Hematopoietic multipotent progenitor cell (in vitro differentiated cells): ENCODE data around the gene CYTL1. TPM values are rescaled to one million over a fixed set of nuclear protein-coding genes. Genes with fewer than 3 reads are reported as not detected.
A peak's percentile ranks its signal among the peaks of the same experiment; 100 is the strongest.
"Not testable (repeated sequence)": the region's sequence is repeated elsewhere in the genome, so short reads cannot be mapped to it uniquely, and the experiment has no call there.

Experiments
- DNase-seq, 3 donors: peaks; one replicate each; pipeline ENCODE4 v3.0.0-alpha.2; 2011 to 2015; ENCODE audit warnings: low read depth in 2 of 3, low spot score in 2 of 3
- total RNA-seq: library from RNA; depleted of rRNA; stranded (reverse); fragments of >200 nt; gene quantifications from one replicate; pipeline ENCODE4 v1.2.3, GENCODE V29; 2012

CYTL1 gene
- total RNA-seq, 1 donor: 98.3 TPM

DNA sequence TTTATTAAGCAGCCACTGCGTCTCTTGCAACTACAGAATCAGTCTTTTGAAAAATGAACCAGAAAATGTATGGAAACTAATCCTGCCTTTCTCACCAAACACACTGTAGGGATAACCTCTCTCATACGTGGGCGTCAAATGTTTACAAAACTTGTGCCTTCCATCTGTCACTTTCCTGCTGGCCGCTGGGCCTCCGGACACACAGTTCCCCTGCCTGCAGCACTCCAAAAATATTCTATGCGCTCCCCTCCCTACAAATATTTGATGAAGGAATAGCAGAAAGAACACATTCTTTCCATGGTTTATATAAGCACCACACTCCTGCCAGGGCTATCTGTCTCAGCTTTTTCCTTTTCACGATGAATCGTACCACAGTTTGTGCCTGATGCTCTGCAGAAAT lies 14.9 kb upstream of the CYTL1 start:
- no peak for DNase-seq

DNA sequence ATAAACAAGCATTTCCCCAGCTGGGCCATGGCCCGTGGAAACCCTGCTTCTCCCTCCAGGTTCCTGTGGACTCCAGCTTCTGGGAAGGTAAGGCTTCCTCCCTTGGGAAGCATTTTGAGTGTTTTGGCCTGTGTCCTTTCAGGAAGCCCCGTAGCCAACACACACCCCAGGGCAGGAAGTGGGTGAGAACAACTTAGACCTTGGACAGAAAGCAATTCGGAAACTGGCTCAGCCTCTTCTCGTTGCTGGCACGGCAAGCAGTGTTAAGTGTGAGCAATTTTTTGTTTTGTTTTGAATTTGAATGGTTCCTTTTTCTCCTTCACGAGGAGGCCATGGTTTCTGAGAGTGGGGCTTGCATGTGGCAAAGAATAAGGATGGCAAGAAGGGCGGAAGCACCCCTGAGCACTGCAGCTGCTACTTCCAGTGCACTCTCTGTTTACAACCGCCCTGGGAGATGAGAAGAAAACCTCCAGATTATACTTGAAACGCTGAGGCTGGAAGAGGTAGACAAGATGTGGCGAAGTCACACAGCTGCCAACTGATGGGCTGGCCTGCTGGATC lies 14.1 kb upstream of the CYTL1 start:
- DNase-seq: peak in 2 of 3 donors; percentile 51 to 65

DNA sequence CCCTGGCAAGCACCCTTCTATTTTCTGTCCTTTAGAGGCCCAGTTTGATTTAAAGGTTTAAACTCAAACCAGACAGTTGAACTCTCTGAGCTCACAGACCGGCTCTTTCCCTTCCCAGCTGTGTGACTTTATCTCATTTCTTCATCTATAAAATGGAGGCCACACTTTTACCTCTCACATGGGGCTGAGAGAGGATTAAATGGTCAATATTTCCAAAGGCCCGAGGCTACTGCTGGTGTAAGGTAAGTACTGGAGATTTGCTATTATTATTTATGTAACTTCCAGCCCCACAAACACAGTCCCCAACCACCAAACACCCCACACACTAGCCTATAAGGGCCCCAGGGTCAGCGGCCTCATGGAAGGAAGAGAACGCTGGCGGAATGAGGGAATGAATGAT lies 13.6 kb upstream of the CYTL1 start:
- no peak for DNase-seq

DNA sequence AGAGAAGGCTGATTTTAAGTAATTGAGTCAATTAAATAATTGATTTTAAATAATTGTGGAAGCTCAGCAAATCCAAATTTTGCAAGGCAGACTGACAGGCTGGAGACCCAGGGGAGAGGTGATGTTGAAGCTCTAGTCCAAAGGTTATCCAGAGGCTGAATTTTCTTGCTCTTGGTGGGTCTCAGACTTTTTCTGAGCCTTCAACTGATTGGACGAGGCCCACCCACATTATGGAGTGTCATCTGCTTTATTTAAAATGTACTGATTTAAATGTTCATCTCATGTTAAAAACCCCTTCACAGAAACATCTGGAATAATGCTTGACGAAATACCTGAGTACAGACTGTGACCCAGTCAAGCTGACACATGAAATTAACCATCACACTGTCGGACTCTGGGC lies 11.7 kb upstream of the CYTL1 start:
- DNase-seq: no peak

DNA sequence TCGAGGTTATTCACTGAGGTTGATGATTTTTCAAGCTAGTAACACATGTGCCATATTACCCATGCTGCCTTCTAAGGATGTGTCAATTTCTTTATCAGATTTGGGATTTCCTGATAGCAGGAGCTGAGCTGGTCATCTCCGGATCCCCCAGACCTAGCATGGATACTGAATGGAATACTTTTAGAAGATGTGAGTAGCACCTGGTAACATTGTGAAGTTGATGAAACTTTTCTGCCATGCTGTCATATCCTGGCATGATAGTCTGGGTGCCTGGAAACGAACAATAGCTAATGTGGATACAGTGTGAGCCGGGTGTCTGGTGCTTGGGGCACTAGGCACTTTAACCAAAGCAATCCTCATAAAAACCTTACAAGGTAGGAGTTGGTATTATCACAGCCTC lies 11.0 kb upstream of the CYTL1 start:
- no peak for DNase-seq

DNA sequence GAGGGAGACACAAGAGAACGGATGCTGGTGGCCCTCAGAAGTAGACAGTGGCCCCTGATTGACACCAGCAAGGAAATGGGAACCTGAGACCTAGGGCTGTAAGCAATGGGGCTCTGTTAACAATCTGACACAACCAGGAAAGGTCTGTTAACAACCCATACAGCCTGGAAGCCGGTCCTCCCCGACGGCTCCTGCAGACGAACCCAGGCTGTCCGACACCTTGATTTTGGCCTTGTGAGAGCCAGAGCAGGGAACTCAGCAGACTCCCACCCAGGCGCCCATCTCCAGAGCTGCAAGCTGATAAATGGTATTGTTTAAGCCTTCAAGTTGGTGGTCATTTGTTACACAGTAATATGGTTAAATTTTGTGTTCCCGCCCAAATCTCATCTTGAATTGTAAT lies 10.2 kb upstream of the CYTL1 start:
- no peak for DNase-seq

GRCh38 chr4:5028480-5028879 lies 9.2 kb upstream of the CYTL1 start:
- no peak for DNase-seq

GRCh38 chr4:5027346-5027745 lies 8.1 kb upstream of the CYTL1 start:
- DNase-seq: no peak

GRCh38 chr4:5026371-5026770 lies 7.1 kb upstream of the CYTL1 start:
- no peak for DNase-seq

DNA sequence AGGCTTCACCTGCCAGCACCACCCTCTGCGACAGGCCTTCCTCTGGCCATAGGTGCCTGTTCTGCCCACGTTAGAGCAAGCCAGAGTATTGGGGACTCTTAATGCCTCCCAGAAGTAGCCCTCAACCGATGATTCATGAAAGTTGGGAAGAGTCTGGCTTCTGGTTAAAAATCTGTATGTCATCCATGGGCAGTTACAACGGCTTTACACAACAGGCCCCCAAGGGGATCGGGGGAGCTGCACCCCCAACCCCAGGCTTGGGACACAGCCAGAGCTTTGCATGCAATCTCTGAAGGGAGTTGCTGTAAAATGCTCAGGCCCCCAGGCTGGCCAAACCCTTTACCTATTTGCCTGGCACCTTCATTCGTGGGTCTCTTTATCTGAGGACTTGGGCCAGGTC lies 5.4 kb upstream of the CYTL1 start:
- DNase-seq: no peak

GRCh38 chr4:5021546-5021945 lies 2.3 kb upstream of the CYTL1 start:
- no peak for DNase-seq

DNA sequence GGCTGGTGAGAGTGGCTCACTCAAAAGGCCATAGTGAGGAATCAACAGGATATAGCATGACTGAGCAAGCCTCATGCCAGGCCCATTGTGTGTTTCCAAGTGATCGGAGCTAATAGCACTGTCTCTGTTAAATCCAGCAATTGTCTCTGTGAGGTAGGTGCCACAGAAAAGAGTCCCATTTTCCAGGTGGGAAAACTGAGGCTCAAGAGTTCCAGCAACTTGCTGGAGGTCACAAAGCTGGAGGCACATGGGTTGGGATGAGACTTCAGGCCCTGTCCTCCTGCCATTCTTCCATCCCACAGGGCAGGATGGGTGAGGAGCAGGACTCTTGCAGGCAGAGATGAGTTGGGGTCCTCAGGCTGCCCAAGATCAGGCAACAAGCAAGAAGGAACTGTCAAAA lies 1.1 kb upstream of the CYTL1 start:
- DNase-seq: no peak

- DNase-seq: no peak
These were observed 538 bp upstream of the CYTL1 start for GRCh38 chr4:5019796-5020195.

DNA sequence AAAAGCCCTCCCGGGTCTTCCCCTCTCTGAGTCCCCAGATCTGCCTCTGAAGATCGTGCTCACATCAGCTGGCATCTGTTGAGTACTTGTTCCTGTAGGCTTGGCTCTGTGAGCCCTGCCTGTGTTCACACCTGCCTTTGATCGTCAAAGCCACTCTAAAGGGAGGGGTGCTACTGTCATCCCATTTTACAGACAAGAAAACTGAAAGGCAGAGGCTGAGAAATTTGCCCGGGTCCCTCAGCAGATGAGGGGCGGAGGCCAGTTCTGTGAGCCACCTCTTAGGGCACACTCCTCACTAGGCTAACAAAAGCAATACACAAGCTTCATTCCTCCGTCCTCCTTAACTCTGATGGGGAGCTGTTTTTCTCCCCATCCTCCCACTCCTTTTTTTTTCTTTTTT lies 655 bp downstream of the CYTL1 start:
- DNase-seq: no peak

- DNase-seq: peak in 1 of 3 donors; percentile 36
These were observed 1.2 kb downstream of the CYTL1 start for GRCh38 chr4:5018096-5018495.

GRCh38 chr4:5014007-5014682 lies 5.1 kb downstream of the CYTL1 start:
- no peak for DNase-seq

DNA sequence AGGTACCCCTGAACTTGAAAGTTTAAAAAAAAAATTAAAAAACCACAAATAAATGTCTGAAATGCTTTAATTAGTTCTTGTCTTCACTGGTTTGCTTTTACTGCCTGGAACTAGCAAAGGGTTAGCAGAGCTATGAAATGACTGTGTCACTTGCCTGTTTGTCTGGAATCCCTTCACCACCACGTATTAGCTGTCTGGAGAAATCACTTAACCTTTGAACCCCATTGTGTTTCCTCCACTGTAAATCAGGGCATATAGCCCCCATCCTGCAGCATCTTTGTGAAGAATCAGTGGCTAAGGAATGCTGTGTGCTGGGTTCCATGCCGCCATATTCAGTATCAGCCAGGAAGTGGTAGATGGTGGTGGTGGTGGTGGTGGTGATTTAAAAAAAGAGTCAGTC lies 6.3 kb downstream of the CYTL1 start:
- DNase-seq: no peak

DNA sequence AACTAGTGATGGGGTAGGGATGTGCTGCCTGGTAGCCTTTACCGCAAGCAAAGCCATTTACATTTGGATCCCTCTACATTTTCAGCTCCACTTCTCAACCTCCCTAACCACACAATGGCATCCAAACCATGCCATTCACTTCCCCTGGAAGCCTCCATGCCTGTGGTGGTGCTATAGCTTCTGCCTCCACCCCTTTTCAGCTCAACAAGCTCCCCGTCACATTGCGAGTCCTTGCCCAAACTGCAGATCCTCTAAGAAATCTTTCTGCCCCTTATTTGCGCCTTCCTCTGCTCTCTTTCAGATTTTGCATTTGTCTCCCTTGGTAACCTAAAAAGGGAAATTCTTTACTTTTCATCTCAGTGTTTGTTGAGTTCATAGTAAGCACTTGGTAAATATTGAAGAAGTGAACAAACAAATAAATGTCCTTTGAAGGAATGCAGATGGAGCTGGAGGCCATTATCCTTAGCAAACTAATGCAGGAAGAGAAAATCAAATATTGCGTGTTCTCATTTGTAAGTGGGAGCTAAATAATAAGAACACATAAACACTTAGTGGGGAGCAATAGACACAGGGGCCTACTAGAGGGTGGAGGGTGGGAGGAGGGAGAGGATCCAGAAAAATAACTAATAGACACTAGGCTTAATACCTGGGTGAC lies 6.9 kb downstream of the CYTL1 start:
- DNase-seq: no peak

DNA sequence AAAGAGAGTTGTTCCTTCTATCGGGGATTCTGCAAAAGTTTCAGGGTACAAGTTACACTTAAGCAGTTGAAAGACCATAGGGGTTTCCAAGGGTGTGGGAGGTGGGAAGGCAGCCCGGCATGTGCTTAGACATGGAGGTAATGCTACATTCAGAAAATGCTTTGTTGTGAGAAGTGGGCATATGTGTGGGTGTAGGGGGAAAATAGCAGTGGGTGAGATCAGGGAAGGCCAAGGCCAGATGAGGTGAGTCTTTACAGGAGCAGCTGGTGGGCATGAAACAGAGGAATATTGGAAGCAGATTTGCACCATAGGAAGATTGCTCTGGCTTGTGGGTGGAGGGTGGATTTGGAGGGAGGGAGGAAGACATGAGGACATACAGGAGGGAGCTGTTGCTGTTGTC lies 8.3 kb downstream of the CYTL1 start:
- DNase-seq: no peak

- DNase-seq: no peak
These were observed 9.5 kb downstream of the CYTL1 start for GRCh38 chr4:5009796-5010195.

- DNase-seq: not testable (repeated sequence)
These were observed 12.3 kb downstream of the CYTL1 start for GRCh38 chr4:5006932-5007331.

GRCh38 chr4:5004496-5004895 lies 14.8 kb downstream of the CYTL1 start:
- no peak for DNase-seq
